Endothelial cell of umbilical vein (primary cell): Measurements from ENCODE around the gene OLFML2B.

Source experiments
- CTCF ChIP-seq, 2 donors: IDR thresholded peaks; 1 replicate in 1 of 2; 2 replicates in 1 of 2; pipeline ENCODE4 v1.5.1; 2011; ENCODE audit warnings: low read length in 2 of 2, mild to moderate bottlenecking in 2 of 2, moderate library complexity in 2 of 2, control low read depth in 1 of 2, inconsistent platforms in 1 of 2, low read depth in 1 of 2; ENCODE audit not compliant: insufficient read depth in 1 of 2; ENCODE audit errors: extremely low read depth in 1 of 2
- EZH2 ChIP-seq: IDR thresholded peaks from 2 replicates; pipeline ENCODE4 v1.6.1; 2012; ENCODE audit warnings: borderline replicate concordance, low read depth, mild to moderate bottlenecking, moderate library complexity, low read length, inconsistent platforms; ENCODE audit not compliant: severe bottlenecking
- FOS ChIP-seq: IDR thresholded peaks from 2 replicates; pipeline ENCODE4 v1.6.1; 2011; ENCODE audit warnings: mild to moderate bottlenecking, low read length, moderate library complexity, borderline replicate concordance; ENCODE audit not compliant: insufficient read depth
- JUN ChIP-seq: IDR thresholded peaks from 2 replicates; pipeline ENCODE4 v1.6.1; 2011; ENCODE audit warnings: borderline replicate concordance, low read depth; ENCODE audit not compliant: insufficient read length, insufficient read depth
- MAX ChIP-seq: IDR thresholded peaks from 2 replicates; pipeline ENCODE4 v1.6.1; 2011; ENCODE audit not compliant: insufficient read depth, insufficient read length
- POLR2A ChIP-seq: IDR thresholded peaks from 2 replicates; pipeline ENCODE4 v1.6.1; 2012; ENCODE audit warnings: low read depth, mild to moderate bottlenecking, control low read depth, low read length
- POLR2AphosphoS5 ChIP-seq: IDR thresholded peaks from 2 replicates; pipeline ENCODE4 v1.6.1; 2012; ENCODE audit warnings: low read depth, mild to moderate bottlenecking, control low read depth, low read length, moderate library complexity; ENCODE audit not compliant: insufficient read depth

- TF ChIP-seq CTCF (IDR thresholded peaks at IDR 0.05; ENCODE audit: extremely low read depth in 1 of 2, insufficient read depth in 1 of 2, low read depth in 1 of 2, low read length in 2 of 2): peak; percentile 45 to 65
- no peak for TF ChIP-seq EZH2
- TF ChIP-seq MAX: no peak
- no peak for TF ChIP-seq POLR2AphosphoS5
- TF ChIP-seq POLR2A: no peak
- no peak for TF ChIP-seq FOS
- no peak for TF ChIP-seq JUN
Observed at GRCh38 chr1:162040657-162041056, 17.0 kb upstream of the OLFML2B start.
